Thoracic aorta (tissue), 2 donors: ENCODE data around the gene GAST. TPM values are rescaled to one million over a fixed set of nuclear protein-coding genes. Genes with fewer than 3 reads are reported as not detected.

Source experiments
- ATAC-seq: fragments of 150-250 bp; one replicate; pipeline ENCODE4 v1.8.0; 2017; ENCODE audit warnings: low read depth; ENCODE audit not compliant: insufficient number of reproducible peaks, low FRiP score
- DNase-seq: peaks from one replicate; pipeline ENCODE4 v3.0.0-alpha.2; 2020; ENCODE audit warnings: low spot score
- H3K27ac ChIP-seq, 2 donors: fragments of 200-600 bp; sonication (generic); 1 replicate in 1 of 2; 2 replicates in 1 of 2; pipeline ENCODE4 v1.5.1; 2016; ENCODE audit warnings: mild to moderate bottlenecking in 2 of 2, moderate library complexity in 2 of 2
- H3K27me3 ChIP-seq: fragments of 200-600 bp; sonication (generic); replicated peaks from 2 replicates; pipeline ENCODE4 v1.6.0; 2016; ENCODE audit warnings: mild to moderate bottlenecking; ENCODE audit not compliant: insufficient read depth
- H3K36me3 ChIP-seq: fragments of 200-600 bp; sonication (generic); one replicate; pipeline ENCODE4 v1.5.1; 2016
- H3K4me1 ChIP-seq, 2 donors: fragments of 200-600 bp; sonication (generic); 1 replicate in 1 of 2; 2 replicates in 1 of 2; pipeline versions ENCODE4 v1.5.1 to v1.6.0; 2016; ENCODE audit warnings: low read depth in 2 of 2, mild to moderate bottlenecking in 1 of 2; ENCODE audit not compliant: control insufficient read depth in 1 of 2
- H3K4me3 ChIP-seq: fragments of 200-600 bp; sonication (generic); 2 replicates; pipeline ENCODE4 v1.5.1; 2016; ENCODE audit warnings: mild to moderate bottlenecking
- H3K9me3 ChIP-seq: fragments of 200-600 bp; sonication (generic); 2 replicates; pipeline ENCODE4 v1.5.1; 2016
- total RNA-seq, 2 donors: library from RNA; depleted of rRNA; stranded (reverse); fragments of >200 nt; gene quantifications; one replicate each; pipeline versions ENCODE4 v1.1.0 to v1.2.3, GENCODE V29; 2016
- TF ChIP-seq, protein P1 (sequence below): fragments of 200-600 bp; sonication (generic); IDR thresholded peaks from one replicate; pipeline ENCODE4 v1.5.1; 2019; ENCODE audit warnings: antibody characterized with exemption

Gene GAST
- total RNA-seq, 2 donors from 2014 or later = not detected

- no peaks in the 10 kb centered on the region for H3K27me3 ChIP-seq
- no peaks in the 10 kb centered on the region for H3K9me3 ChIP-seq
- TF ChIP-seq, protein P1, sequence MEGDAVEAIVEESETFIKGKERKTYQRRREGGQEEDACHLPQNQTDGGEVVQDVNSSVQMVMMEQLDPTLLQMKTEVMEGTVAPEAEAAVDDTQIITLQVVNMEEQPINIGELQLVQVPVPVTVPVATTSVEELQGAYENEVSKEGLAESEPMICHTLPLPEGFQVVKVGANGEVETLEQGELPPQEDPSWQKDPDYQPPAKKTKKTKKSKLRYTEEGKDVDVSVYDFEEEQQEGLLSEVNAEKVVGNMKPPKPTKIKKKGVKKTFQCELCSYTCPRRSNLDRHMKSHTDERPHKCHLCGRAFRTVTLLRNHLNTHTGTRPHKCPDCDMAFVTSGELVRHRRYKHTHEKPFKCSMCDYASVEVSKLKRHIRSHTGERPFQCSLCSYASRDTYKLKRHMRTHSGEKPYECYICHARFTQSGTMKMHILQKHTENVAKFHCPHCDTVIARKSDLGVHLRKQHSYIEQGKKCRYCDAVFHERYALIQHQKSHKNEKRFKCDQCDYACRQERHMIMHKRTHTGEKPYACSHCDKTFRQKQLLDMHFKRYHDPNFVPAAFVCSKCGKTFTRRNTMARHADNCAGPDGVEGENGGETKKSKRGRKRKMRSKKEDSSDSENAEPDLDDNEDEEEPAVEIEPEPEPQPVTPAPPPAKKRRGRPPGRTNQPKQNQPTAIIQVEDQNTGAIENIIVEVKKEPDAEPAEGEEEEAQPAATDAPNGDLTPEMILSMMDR = no peak
- no peak for DNase-seq
- peak overlapping the region; percentile 75 to 100 for H3K27ac ChIP-seq
- ATAC-seq = peak; percentile 0
- H3K36me3 ChIP-seq = peaks cover 33% of the 10 kb centered on the region
- peaks cover 15 to 25% of the 10 kb centered on the region in 2 donors for H3K4me1 ChIP-seq
- peak overlapping the region; percentile 100 for H3K4me3 ChIP-seq
Measured at GRCh38 chr17:41687828-41688640, 24.1 kb upstream of the GAST start.

GRCh38 chr17:41688641-41689496 lies 23.3 kb upstream of the GAST start, which contains the start of gene EIF1:
Gene EIF1 (plus strand): TSS chr17:41688885. CDS start chr17:41689039, 154 bp downstream.
- peak within 1 kb of the TSS; percentile 100 for H3K4me3 ChIP-seq
- H3K27me3 ChIP-seq = no peaks in the 10 kb centered on the region
- TF ChIP-seq, protein P1 = no peak
- H3K27ac ChIP-seq = peak within 1 kb of the TSS; percentile 100
- peaks cover 15 to 25% of the 10 kb centered on the region in 2 donors for H3K4me1 ChIP-seq
- DNase-seq (peak; percentile 99), ATAC-seq (peak; percentile 86)
- H3K9me3 ChIP-seq = no peaks in the 10 kb centered on the region
- H3K36me3 ChIP-seq = peaks cover 42% of the 10 kb centered on the region

GRCh38 chr17:41689497-41690299 lies 22.4 kb upstream of the GAST start:
- Histone ChIP-seq H3K9me3 (no peaks in the 10 kb centered on the region), H3K36me3 (peaks cover 48% of the 10 kb centered on the region), H3K27me3 (no peaks in the 10 kb centered on the region), H3K27ac (peak overlapping the region; percentile 100), H3K4me1 (peaks cover 15 to 25% of the 10 kb centered on the region in 2 donors), H3K4me3 (peak overlapping the region; percentile 100)
- ATAC-seq = no peak
- DNase-seq = no peak
- TF ChIP-seq, protein P1 = peak; percentile 59

DNA sequence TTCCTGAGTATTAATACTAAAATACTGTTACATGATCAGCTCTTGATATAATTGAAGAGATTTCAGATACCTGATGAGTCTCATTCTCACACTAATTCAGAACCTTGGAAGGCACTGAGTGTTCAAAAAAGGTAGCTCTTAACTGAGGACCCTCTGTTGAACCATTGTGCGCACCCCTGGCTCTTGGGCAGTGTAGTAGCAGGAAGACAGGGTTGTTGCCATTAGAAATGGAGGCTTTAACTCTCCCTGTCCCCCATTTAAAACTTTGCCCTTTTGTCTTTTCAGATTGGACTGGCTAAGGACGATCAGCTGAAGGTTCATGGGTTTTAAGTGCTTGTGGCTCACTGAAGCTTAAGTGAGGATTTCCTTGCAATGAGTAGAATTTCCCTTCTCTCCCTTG lies 21.6 kb upstream of the GAST start:
- TF ChIP-seq, protein P1 = no peak
- Histone ChIP-seq H3K27ac (peak overlapping the region; percentile 100), H3K36me3 (peaks cover 56% of the 10 kb centered on the region), H3K9me3 (no peaks in the 10 kb centered on the region), H3K4me1 (peaks cover 15 to 25% of the 10 kb centered on the region in 2 donors), H3K27me3 (no peaks in the 10 kb centered on the region), H3K4me3 (peak overlapping the region; percentile 100)
- DNase-seq = no peak
- ATAC-seq = no peak
